Stimulated activated CD4-positive, alpha-beta T cell treated with anti-CD3 and anti-CD28 coated beads, Interleukin-4, amount 100 ng/mL, for 4 hours (primary cell): ENCODE measurements around the gene NBEA.
"Not testable (repeated sequence)": the region's sequence is repeated elsewhere in the genome, so short reads cannot be mapped to it uniquely, and the experiment has no call there.

Source experiments
- DNase-seq, 2 experiments: peaks; one replicate each; pipeline ENCODE4 v3.0.0-alpha.2; 2020

Gene NBEA

GRCh38 chr13:35408285-35408684 lies 466.2 kb downstream of the NBEA start:
- not testable (repeated sequence) for DNase-seq

GRCh38 chr13:35411059-35411744 lies 469.1 kb downstream of the NBEA start:
- no peak for DNase-seq

- DNase-seq: no peak
Measured at GRCh38 chr13:35448465-35448864, 506.4 kb downstream of the NBEA start.

GRCh38 chr13:35449821-35450220 lies 507.8 kb downstream of the NBEA start:
- DNase-seq: no peak

DNA sequence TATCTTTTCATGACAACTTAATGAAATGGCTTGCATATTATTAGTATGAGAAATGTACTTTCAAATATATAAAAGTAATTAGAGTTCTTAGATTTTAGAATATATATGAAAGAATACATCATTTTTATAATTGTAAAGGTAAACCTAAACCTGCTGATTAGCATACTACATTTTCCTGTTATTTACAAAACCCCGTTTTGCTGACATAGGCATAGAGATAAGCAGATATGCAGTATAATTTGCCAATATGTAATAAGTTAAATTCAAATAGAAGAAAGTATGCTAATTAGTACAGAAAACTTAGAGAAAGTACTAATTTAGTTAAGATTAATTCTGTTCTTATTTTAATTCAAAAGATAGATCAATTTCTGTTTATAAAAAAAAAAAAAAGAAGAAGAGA lies 513.0 kb downstream of the NBEA start:
- DNase-seq: no peak

DNA sequence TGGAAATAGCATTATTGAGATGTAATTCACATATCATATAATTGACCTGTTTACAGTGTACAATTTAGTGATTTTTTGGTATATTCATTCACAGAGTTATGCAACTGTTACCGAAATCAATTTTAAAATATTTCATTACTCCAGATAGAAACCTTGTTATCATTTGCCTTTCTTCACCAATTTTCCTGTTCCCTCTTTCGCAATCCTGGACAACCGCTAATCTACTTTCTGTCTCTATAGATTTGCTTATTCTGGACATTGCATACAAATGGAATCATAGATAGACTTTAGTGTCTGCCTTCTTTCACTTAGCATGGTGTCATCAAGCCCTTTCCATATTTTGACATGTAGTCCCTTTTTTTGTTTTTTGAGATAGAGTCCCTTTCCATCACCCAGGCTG lies 515.2 kb downstream of the NBEA start:
- DNase-seq: no peak

GRCh38 chr13:35460061-35460460 lies 518.0 kb downstream of the NBEA start:
- no peak for DNase-seq

- no peak for DNase-seq
Measured at GRCh38 chr13:35465371-35465770, 523.3 kb downstream of the NBEA start.

GRCh38 chr13:35468195-35468594 lies 526.1 kb downstream of the NBEA start:
- no peak for DNase-seq

- DNase-seq: no peak
Measured at GRCh38 chr13:35469806-35470525, 527.9 kb downstream of the NBEA start.

DNA sequence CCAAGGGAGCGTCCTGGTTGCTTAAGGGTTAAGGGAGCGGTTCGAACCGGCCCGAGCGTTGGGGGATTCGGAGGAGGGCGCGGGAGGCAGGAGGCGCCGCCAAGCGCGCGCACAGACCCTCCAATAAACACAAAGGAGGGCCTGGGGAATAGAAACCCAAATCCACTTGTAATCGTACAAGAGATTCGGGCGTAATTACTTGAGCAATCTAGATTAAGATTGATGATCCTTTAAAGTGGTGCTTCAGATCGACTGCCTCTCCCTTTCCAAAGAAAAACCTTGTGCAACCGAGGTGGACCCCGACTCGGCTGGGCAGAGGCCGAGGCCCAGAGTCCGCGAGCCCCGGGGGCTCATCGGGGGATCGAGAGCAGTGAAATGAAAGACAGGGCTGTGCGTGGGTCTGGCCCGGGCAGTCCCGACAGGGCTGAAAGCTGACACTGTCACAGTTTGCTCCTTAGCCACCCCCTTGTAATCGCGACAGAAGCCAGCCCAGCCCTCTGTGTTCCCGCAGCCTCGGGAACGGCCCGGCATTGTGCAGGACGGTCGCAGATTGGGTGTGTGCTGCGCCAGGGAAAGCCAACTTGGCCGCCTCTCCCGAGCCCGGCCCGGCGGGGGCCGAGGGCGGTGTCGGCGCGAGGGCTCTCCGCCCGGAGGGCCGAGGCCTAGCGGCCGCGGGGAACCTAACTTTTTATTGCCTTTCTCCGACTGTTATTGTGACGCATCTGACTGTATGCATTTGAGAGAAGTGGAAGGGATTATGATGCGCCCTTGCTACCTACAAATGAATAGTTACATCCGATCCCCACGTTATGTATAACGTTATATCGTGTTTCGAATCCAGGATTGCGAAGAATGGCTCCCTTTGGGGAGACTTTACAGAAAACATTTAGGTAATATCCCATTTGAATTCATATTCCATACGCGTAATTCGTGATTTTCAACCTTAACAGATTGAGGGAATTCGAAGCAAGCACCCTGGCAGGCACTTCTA lies 528.9 kb downstream of the NBEA start:
- DNase-seq: no peak

DNA sequence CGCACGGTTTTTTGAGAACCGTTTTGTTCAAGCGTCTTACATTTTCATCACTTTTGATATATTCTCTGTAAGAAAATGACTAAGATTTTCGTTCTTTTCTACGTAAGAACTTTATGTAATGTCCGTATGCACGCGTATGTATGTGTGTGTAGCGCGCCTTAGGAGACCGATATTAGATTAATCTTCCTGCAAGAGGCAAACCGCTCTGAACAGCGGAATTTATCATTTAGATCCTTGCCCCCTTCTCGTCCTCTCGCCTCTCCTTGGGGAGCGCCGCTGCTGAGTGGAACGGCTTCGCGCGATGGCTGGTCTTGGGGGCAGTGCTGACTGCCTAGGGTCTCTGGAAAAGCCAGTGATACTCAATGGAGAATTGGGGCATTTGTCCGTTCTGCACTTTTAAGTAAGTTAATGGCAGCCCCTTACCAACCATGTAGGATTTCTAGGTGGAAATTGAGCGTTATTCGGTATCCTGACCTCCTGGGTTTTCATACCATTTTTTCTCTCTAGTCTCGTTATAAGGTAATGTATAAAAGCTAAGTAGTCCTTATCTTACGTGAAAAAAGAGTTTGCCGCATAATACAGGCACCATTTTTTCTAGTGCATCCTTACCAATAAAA lies 529.7 kb downstream of the NBEA start:
- DNase-seq: no peak

- no peak for DNase-seq
Measured at GRCh38 chr13:35472323-35472881, 530.3 kb downstream of the NBEA start.

GRCh38 chr13:35473206-35473775 lies 531.2 kb downstream of the NBEA start:
- no peak for DNase-seq

DNA sequence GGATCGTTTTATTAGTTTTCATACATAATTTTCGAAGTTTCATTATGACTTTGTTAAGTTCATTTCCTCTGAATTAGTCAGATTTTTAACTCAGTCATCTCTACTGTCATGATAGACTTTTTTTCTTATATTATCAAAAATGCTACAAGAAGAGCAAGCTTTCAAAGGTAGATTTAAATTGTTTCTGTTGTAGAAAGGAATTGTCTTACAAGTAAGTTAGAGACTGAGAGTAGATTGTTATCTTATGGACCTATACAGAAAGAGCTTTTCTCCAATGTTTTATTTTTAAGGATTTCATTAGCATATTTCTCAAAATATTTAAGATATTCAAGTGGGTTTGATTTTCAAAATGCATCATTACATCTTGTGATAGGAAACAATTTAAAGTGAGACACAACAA lies 531.7 kb downstream of the NBEA start:
- DNase-seq: no peak

DNA sequence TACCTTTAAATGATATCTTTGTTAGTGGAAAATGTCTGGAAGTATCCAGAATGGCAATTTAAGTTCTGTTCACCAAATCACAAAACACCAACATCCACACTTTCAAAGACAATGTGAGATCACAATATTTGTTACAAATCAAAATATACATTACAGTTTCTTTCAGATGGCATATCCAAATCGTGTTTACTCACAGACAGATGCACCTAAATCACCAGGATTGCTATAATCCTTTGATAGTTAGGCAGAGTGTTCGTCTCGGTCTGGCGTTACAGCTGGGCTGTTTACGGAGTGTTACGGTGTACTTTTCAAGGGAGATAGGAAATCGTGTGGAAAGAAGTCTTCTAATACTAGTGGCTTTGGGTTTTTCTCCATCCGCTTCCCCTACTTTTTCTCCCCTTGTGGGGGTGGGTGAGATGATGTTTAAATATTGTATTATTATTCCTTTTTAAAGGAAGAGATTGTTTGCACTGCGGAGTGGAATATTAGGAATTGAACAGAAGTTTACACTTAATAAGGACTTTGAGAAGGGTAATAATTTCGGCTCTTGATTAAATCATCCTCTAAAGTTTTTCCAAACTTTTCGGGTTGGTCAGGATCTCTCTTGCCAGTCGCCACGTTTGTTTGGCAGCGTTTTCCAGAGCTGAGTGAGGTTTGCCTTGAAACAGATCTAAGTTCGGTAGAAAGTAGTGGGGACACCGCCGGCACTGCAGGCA lies 532.6 kb downstream of the NBEA start:
- no peak for DNase-seq

DNA sequence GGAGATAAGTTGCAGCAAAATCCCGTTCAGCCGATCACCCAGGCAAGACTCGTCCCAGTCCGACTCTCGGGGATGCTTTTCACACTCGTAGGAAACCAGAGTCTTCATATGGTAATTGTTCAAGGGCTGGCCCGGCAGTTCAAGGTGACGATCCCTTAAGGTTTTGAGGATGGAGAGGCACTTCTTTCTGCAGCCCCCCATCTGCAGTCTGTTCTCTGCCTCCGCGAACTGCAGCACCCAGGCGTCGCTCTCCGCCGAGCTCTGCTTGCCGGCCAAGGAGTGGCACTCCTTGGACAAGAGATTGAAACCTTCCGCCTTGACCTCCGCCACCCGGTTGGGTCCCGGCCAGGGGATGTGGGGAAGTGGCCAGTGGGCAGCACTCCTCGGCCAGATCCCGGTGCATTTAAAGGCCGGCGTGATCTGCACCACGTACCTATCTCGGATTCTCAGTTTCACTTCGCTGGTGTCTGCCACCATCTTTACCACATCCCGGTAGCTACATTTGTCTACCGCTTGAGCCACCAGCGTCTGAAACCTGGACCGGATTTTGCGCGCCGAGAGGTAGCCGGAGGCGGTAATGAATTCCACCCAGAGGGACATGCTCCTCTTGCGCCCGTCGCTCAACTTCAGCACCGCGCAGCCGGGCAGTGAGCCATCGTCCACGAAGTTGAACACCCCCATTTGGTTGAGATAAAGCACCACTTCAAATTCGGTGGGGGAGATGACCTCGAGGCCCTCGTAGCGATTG lies 533.3 kb downstream of the NBEA start:
- no peak for DNase-seq

- DNase-seq: no peak
Measured at GRCh38 chr13:35475960-35476943, 534.2 kb downstream of the NBEA start, which contains the start of gene MAB21L1. MAB21L1 (minus strand) TSS chr13:35476689; CDS start chr13:35476138, 551 bp downstream.

DNA sequence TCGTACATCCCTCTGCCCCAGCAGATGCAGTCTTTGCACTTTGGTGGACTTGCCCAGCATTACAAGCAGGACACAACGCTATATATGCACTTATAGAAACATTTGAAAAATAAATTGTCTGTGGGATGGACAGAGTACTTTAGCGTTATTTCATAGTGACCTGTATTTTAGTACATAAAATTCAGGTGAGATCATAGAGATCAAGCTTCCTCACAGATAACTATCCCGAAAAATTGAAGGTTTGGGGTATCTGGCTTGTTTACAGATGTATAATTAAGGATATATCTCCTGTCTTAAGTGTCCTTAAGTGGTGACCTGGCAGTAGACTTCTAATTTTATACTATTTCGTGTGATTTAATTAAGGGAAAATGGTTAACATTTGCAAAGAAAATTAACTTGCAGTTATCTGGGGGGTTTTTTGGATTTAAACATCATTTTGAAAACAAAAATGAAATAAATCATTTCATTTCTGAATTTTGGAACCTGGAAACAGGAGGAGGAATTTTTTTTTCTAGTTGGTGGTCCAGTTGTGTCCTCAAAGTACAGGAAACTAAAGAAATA lies 535.4 kb downstream of the NBEA start:
- DNase-seq: no peak
